Smooth muscle cell of the pulmonary artery (primary cell): ENCODE data around the gene ZNF607. TPM values are rescaled to one million over a fixed set of nuclear protein-coding genes. Genes with fewer than 3 reads are reported as not detected.

Experiments used
- total RNA-seq: library from RNA; depleted of rRNA; stranded (reverse); fragments of >200 nt; gene quantifications from 2 replicates; pipeline ENCODE4 v1.2.3, GENCODE V29; 2014

Gene ZNF607
- total RNA-seq, result 6.5 and 6.8 TPM in 2 replicates

DNA sequence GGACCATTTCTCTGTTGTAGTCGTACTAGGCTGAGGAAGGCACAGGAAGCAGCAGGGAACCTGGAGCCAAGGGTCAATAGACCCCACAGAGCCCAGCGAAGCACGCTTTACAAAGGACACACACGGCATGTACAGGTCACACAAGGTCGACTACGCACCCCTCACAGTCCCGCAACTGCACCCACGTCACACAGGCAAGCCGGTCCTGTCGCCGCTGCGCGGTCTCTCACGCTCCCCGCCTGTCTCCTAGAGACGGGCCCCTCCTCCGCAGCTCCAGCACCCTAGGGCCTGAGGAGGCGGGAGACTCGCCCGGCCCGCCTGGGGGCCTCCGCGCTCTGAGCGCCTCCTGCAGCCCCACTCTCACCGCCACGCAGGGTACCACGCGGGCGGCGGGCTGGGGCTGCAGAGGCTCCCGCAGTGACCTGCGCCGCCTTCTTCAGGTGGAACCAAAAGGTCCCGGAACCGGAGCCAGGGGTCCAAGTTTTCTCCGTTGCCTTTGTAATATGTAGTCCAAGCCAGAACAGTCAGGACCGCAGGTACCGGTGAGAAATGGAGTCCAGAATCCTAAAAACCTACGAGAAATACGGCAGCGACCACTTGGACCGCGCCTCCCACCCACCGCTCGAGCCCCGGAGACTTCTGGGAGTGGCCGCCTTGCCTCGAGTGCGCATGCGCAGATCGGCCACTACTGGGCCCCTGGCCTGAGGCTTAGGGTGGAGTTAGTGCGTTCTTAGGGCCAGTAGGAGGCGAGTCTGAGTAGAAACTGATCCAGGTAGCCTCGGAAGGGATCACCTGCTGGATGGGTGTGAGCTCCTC lies at the start of gene ZNF607:
ZNF607 (minus strand) TSS at position 651 of the 816 bp plus-strand sequence. CDS start 8,143 bp downstream, outside the sequence.

GRCh38 chr19:37655301-37655688 lies 64.3 kb downstream of the ZNF607 start, which contains the start of gene ZFP30:
Gene ZFP30 (minus strand): TSS chr19:37655465. CDS start chr19:37647822, 7,643 bp downstream.

Other genes starting within 250 kb of the ZNF607 start
- gene ZNF793, start 212.8 kb downstream of the ZNF607 start, total RNA-seq, result 1.2 and 2.9 TPM in 2 replicates
- 3.2 and 3.7 TPM in 2 replicates for gene ZNF571, start 125.0 kb downstream of the ZNF607 start, total RNA-seq
- gene ZNF540, start 124.9 kb downstream of the ZNF607 start, total RNA-seq, result 0.69 and 0.72 TPM in 2 replicates
- gene ZFP30, start 64.3 kb downstream of the ZNF607 start, total RNA-seq, result 14.9 and 17.1 TPM in 2 replicates
- gene ZNF573, start 59.8 kb upstream of the ZNF607 start, total RNA-seq, result 6.8 and 7.1 TPM in 2 replicates
- not detected in 2 replicates for gene WDR87, start 186.8 kb upstream of the ZNF607 start, total RNA-seq
- 12.1 and 18.5 TPM in 2 replicates for gene SIPA1L3, start 187.4 kb upstream of the ZNF607 start, total RNA-seq